AG09309 (cell line): ENCODE results near the gene CUBN.

Experiments
- DNase-seq: peaks from one replicate; pipeline ENCODE4 v3.0.0-alpha.2; 2010; ENCODE audit warnings: low read depth
- H3K4me3 ChIP-seq: 2 replicates; pipeline ENCODE4 v1.5.1; 2011; ENCODE audit warnings: mild to moderate bottlenecking, low read depth, low read length, moderate library complexity; ENCODE audit not compliant: control insufficient read depth
- CTCF ChIP-seq: IDR thresholded peaks from 2 replicates; pipeline ENCODE4 v1.5.1; 2011; ENCODE audit warnings: mild to moderate bottlenecking, low read depth, low read length, inconsistent platforms; ENCODE audit not compliant: insufficient read depth, control insufficient read depth; ENCODE audit errors: missing control alignments

CUBN gene

GRCh38 chr10:17154116-17154515 is 24.5 kb upstream of the CUBN start:
- no peak for DNase-seq
- no peak overlapping the region for H3K4me3 ChIP-seq
- TF ChIP-seq CTCF: no peak

GRCh38 chr10:17153321-17153720 is 23.7 kb upstream of the CUBN start:
- TF ChIP-seq CTCF: no peak
- no peak for DNase-seq
- H3K4me3 ChIP-seq: no peak overlapping the region

- DNase-seq: no peak
- no peak overlapping the region for H3K4me3 ChIP-seq
- TF ChIP-seq CTCF: no peak
Observed at GRCh38 chr10:17151716-17152115, 22.1 kb upstream of the CUBN start.

GRCh38 chr10:17147884-17148489 is 18.4 kb upstream of the CUBN start:
- H3K4me3 ChIP-seq: no peak overlapping the region
- no peak for DNase-seq
- no peak for TF ChIP-seq CTCF

GRCh38 chr10:17146892-17147291 is 17.3 kb upstream of the CUBN start:
- DNase-seq: no peak
- no peak for TF ChIP-seq CTCF
- H3K4me3 ChIP-seq: no peak overlapping the region

GRCh38 chr10:17145239-17145638 is 15.6 kb upstream of the CUBN start:
- TF ChIP-seq CTCF: no peak
- H3K4me3 ChIP-seq: no peak overlapping the region
- DNase-seq: no peak

GRCh38 chr10:17144757-17145156 is 15.1 kb upstream of the CUBN start:
- TF ChIP-seq CTCF: no peak
- DNase-seq: no peak
- H3K4me3 ChIP-seq: no peak overlapping the region
